ENCODE results near the gene TCF12. TPM values are rescaled to one million over a fixed set of nuclear protein-coding genes. Genes with fewer than 3 reads are reported as not detected.

The TCF12 gene
- total RNA-seq, 1 donor from 2014 or later, result 149 TPM

DNA sequence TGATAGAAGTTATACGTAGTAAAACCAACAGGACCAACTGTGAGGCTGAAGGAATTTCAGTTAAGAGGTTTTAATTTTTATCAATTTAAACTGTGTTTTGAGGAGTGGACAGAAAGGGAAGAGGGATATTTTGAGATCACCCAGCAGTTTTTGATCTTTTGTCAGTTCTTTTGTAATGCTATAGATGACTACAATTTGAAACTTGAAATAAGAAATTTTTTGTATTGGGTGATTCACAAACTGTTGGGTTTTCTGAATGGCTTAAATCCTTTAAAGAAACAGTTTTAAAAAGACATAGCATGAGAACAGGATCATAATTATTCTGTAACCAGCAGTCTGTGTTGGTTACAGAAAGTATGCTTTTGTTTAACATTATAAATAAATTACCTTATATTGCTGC lies 67.4 kb downstream of the TCF12 start:
- no peaks in the 10 kb centered on the region for H3K27me3 ChIP-seq
- H3K4me2 ChIP-seq, result no peak overlapping the region
- peaks cover 7% of the 10 kb centered on the region for H3K4me1 Mint-ChIP-seq
- peaks cover 100% of the 10 kb centered on the region for H4K20me1 ChIP-seq (ENCODE audit: low read depth)
- DNase-seq (ENCODE audit: low spot score), result no peak
- H3K27ac Mint-ChIP-seq, result no peak overlapping the region
- no peak overlapping the region for H3K4me3 ChIP-seq
- no peaks in the 10 kb centered on the region for H3K9me3 ChIP-seq (ENCODE audit: low read depth)
- H3K36me3 ChIP-seq, result no peaks in the 10 kb centered on the region
- H3K9ac ChIP-seq, result no peak overlapping the region
- H3K4me3 Mint-ChIP-seq, result no peak overlapping the region
- no peaks in the 10 kb centered on the region for H3K27me3 Mint-ChIP-seq (ENCODE audit: insufficient read depth, low read depth)
- H3K36me3 Mint-ChIP-seq, result peaks cover 9% of the 10 kb centered on the region
- no peak for TF ChIP-seq EZH2 (IDR thresholded peaks at IDR 0.05)
- TF ChIP-seq EZH2phosphoT487 (IDR thresholded peaks at IDR 0.05), result no peak
- TF ChIP-seq, protein P1, sequence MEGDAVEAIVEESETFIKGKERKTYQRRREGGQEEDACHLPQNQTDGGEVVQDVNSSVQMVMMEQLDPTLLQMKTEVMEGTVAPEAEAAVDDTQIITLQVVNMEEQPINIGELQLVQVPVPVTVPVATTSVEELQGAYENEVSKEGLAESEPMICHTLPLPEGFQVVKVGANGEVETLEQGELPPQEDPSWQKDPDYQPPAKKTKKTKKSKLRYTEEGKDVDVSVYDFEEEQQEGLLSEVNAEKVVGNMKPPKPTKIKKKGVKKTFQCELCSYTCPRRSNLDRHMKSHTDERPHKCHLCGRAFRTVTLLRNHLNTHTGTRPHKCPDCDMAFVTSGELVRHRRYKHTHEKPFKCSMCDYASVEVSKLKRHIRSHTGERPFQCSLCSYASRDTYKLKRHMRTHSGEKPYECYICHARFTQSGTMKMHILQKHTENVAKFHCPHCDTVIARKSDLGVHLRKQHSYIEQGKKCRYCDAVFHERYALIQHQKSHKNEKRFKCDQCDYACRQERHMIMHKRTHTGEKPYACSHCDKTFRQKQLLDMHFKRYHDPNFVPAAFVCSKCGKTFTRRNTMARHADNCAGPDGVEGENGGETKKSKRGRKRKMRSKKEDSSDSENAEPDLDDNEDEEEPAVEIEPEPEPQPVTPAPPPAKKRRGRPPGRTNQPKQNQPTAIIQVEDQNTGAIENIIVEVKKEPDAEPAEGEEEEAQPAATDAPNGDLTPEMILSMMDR (IDR thresholded peaks at IDR 0.05), result no peak
- H2AFZ ChIP-seq (replicated peaks), result no peak overlapping the region
- H3K4me1 ChIP-seq, result peaks cover 18% of the 10 kb centered on the region
- peaks cover 100% of the 10 kb centered on the region for H3K79me2 ChIP-seq (ENCODE audit: low read depth)
- H3F3A ChIP-seq (ENCODE audit: low read depth), result peaks cover 10% of the 10 kb centered on the region
- no peaks in the 10 kb centered on the region for H3K9me3 Mint-ChIP-seq
- no peak overlapping the region for H3K27ac ChIP-seq

DNA sequence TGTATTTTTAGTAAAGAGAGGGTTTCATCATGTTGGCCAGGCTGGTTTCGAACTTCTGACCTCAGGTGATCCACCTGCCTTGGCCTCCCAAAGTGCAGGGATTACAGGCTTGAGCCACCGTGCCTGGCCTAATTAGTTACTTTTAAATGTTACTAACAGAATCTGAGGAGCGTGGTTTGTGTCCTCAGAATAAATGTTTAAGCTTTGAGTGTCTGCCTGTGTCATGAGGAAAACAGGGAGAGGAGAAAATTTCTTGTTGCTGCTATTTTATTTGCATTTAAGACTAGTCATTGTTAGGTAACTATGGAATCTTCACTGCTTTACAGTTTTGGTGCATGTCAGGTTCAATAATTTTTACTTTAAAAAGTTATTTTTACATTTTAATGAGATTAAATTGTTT lies 68.8 kb downstream of the TCF12 start:
- Histone ChIP-seq H3K9ac (no peak overlapping the region), H3K27ac (no peak overlapping the region), H3K9me3 (ENCODE audit: low read depth) (no peaks in the 10 kb centered on the region), H3K36me3 (no peaks in the 10 kb centered on the region), H3K4me1 (peaks cover 18% of the 10 kb centered on the region), H3K4me2 (no peak overlapping the region), H4K20me1 (ENCODE audit: low read depth) (peaks cover 96% of the 10 kb centered on the region), H3K27me3 (no peaks in the 10 kb centered on the region), H3F3A (ENCODE audit: low read depth) (peaks cover 10% of the 10 kb centered on the region), H3K4me3 (no peak overlapping the region), H3K79me2 (ENCODE audit: low read depth) (peaks cover 100% of the 10 kb centered on the region), H2AFZ (replicated peaks) (no peak overlapping the region)
- DNase-seq (ENCODE audit: low spot score), result no peak
- no peak overlapping the region for H3K27ac Mint-ChIP-seq
- H3K36me3 Mint-ChIP-seq, result peaks cover 14% of the 10 kb centered on the region
- H3K9me3 Mint-ChIP-seq, result peaks cover 6% of the 10 kb centered on the region
- no peak overlapping the region for H3K4me3 Mint-ChIP-seq
- TF ChIP-seq EZH2 (IDR thresholded peaks at IDR 0.05), result no peak
- TF ChIP-seq EZH2phosphoT487 (IDR thresholded peaks at IDR 0.05), result no peak
- TF ChIP-seq, protein P1 (IDR thresholded peaks at IDR 0.05), result no peak
- no peaks in the 10 kb centered on the region for H3K27me3 Mint-ChIP-seq (ENCODE audit: insufficient read depth, low read depth)
- peaks cover 7% of the 10 kb centered on the region for H3K4me1 Mint-ChIP-seq

DNA sequence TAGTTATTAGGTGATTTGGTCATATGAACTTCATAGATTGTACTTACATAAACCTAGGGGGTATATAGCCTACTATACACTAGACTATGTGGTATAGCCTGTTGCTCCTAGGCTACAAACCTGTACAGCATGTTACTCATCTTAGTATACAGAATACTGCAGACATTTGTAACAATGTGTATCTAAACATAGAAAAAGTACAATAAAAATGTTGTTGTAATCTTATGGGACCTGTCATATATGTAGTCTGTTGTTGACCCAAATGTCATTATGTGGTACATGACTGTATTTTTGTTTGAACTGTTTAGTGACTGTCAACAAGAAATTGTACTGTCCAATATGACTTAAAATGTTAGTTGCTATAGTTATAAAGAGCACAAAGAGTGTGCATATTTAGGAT lies 69.8 kb downstream of the TCF12 start:
- Histone ChIP-seq H3K9me3 (ENCODE audit: low read depth) (no peaks in the 10 kb centered on the region), H4K20me1 (ENCODE audit: low read depth) (peaks cover 96% of the 10 kb centered on the region), H3F3A (ENCODE audit: low read depth) (peaks cover 10% of the 10 kb centered on the region), H3K9ac (no peak overlapping the region), H3K4me3 (no peak overlapping the region), H3K4me2 (no peak overlapping the region), H3K27me3 (no peaks in the 10 kb centered on the region), H3K79me2 (ENCODE audit: low read depth) (peaks cover 100% of the 10 kb centered on the region), H3K36me3 (no peaks in the 10 kb centered on the region), H3K27ac (no peak overlapping the region), H3K4me1 (peaks cover 13% of the 10 kb centered on the region), H2AFZ (replicated peaks) (no peak overlapping the region)
- H3K36me3 Mint-ChIP-seq, result peaks cover 17% of the 10 kb centered on the region
- TF ChIP-seq EZH2 (IDR thresholded peaks at IDR 0.05) (no peak), EZH2phosphoT487 (IDR thresholded peaks at IDR 0.05) (no peak)
- TF ChIP-seq, protein P1 (IDR thresholded peaks at IDR 0.05), result no peak
- no peak for DNase-seq (ENCODE audit: low spot score)
- H3K4me3 Mint-ChIP-seq, result no peak overlapping the region
- H3K27ac Mint-ChIP-seq, result no peak overlapping the region
- peaks cover 9% of the 10 kb centered on the region for H3K9me3 Mint-ChIP-seq
- H3K27me3 Mint-ChIP-seq (ENCODE audit: insufficient read depth, low read depth), result no peaks in the 10 kb centered on the region
- H3K4me1 Mint-ChIP-seq, result peaks cover 7% of the 10 kb centered on the region
